CD4-positive, alpha-beta memory T cell (primary cell): Measurements from ENCODE around the gene GLIS1. TPM values are rescaled to one million over a fixed set of nuclear protein-coding genes. Genes with fewer than 3 reads are reported as not detected.

Experiments
- CTCF ChIA-PET: fragments of 350-600 bp; sonication (Branson Sonifier 250); formaldehyde crosslinking; loops from one replicate; lab custom pipeline; 2021; ENCODE audit warnings: inconsistent platforms; ENCODE audit not compliant: partially characterized antibody; lab: Charles Lee
- POLR2A ChIA-PET: fragments of 350-600 bp; sonication (Branson Sonifier 250); formaldehyde crosslinking; loops from one replicate; lab custom pipeline; 2021; ENCODE audit not compliant: partially characterized antibody; lab: Charles Lee
- DNase-seq, 5 donors: peaks; one replicate each; pipeline versions ENCODE4 v3.0.0 to v3.0.0-alpha.2; 2020 to 2022; ENCODE audit warnings: mixed read lengths in 1 of 5
- H3K27ac ChIP-seq: one replicate; pipeline ENCODE4 v1.7.0; 2013; ENCODE audit warnings: low read depth, low read length
- H3K27me3 ChIP-seq: 2 replicates; pipeline ENCODE4 v1.7.0; 2013; ENCODE audit warnings: mild to moderate bottlenecking, low read length, moderate library complexity; ENCODE audit not compliant: insufficient read depth
- H3K36me3 ChIP-seq: 2 replicates; pipeline ENCODE4 v1.7.0; 2013; ENCODE audit warnings: mild to moderate bottlenecking, low read length, moderate library complexity; ENCODE audit not compliant: insufficient read depth
- H3K4me1 ChIP-seq: 2 replicates; pipeline ENCODE4 v1.7.0; 2013; ENCODE audit warnings: mild to moderate bottlenecking, low read length, moderate library complexity; ENCODE audit not compliant: insufficient read depth
- H3K4me3 ChIP-seq, 2 donors: one replicate each; pipeline ENCODE4 v1.7.0; 2013; ENCODE audit warnings: low read length in 2 of 2, mild to moderate bottlenecking in 1 of 2
- H3K9me3 ChIP-seq, 2 donors: one replicate each; pipeline ENCODE4 v1.7.0; 2013; ENCODE audit warnings: low read length in 2 of 2, control low read depth in 1 of 2; ENCODE audit not compliant: control insufficient read depth in 1 of 2
- H3K27ac Mint-ChIP-seq, 7 donors: one replicate each; pipeline ENCODE4 v1.8.0; 2020 to 2021; ENCODE audit warnings: mixed read lengths in 7 of 7, mild to moderate bottlenecking in 6 of 7, inconsistent platforms in 3 of 7, moderate library complexity in 3 of 7
- H3K27me3 Mint-ChIP-seq, 2 donors: one replicate each; pipeline ENCODE4 v1.8.0; 2020 to 2021; ENCODE audit warnings: mixed read lengths in 2 of 2
- H3K36me3 Mint-ChIP-seq, 2 donors: one replicate each; pipeline ENCODE4 v1.8.0; 2020 to 2021; ENCODE audit warnings: mixed read lengths in 2 of 2, inconsistent platforms in 1 of 2, mild to moderate bottlenecking in 1 of 2
- H3K4me1 Mint-ChIP-seq, 4 donors: one replicate each; pipeline ENCODE4 v1.8.0; 2020 to 2021; ENCODE audit warnings: mixed read lengths in 4 of 4, mild to moderate bottlenecking in 1 of 4
- H3K4me3 Mint-ChIP-seq, 8 donors: one replicate each; pipeline ENCODE4 v1.8.0; 2020 to 2021; ENCODE audit warnings: mixed read lengths in 8 of 8, mild to moderate bottlenecking in 7 of 8, moderate library complexity in 6 of 8, inconsistent platforms in 3 of 8
- H3K9me3 Mint-ChIP-seq, 8 donors: one replicate each; pipeline ENCODE4 v1.8.0; 2020 to 2021; ENCODE audit warnings: mixed read lengths in 8 of 8, mild to moderate bottlenecking in 5 of 8, inconsistent platforms in 3 of 8, moderate library complexity in 1 of 8
- intact Hi-C: fragments of 100-400 bp; cut with micrococcal nuclease; formaldehyde crosslinking; loops from one replicate; pipeline ENCODE4 v1.15.1; 2023
- polyA plus RNA-seq, 2 donors: library from polyadenylated mRNA; unstranded; fragments of 300-500 nt; fragmentation: Illumina TruSeq; gene quantifications; one replicate each; pipeline ENCODE4 v1.2.3, GENCODE V29; 2021
- total RNA-seq, 2 experiments: library from RNA; stranded (reverse); gene quantifications; one replicate each; pipeline ENCODE4 v1.2.3, GENCODE V29; 2021

The GLIS1 gene
- total RNA-seq = not detected
- polyA plus RNA-seq = not detected

DNA sequence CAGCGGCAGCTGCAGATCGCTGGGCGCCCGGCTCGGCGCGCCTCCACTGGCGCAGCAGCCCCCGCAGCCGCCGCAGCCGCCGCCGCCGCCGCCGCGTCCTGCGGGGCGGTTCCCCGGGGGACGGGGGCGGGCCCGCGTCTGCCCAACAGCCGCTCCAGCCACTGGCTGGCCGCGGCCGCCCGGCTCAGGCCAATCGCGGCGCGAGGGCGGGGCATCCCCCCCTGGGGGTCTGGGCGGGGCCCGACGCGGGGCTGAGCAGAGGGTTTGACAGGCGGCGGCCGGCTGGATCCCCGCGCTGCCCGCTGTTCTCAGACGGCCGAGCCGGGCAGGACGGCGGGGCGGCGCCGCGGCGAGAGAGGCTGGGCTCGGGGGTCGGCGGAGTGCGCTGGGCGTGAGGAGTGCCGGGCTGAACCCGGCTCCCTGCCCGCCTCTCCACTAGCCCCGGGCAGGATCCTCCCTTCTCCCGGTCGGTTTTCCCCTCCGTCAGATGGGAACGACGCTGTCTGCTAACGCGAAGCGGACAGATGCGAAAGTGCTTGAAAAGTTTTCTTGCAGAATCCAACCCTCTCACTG is at the start of gene GLIS1:
GLIS1 (minus strand) TSS at position 56 of the 573 bp plus-strand sequence. CDS start 1,100 bp downstream, outside the sequence.
- no peak within 1 kb of the TSS for H3K27ac ChIP-seq
- peak in 3 of 5 donors; percentile 2 to 13 (median 8) for DNase-seq
- no peaks in the 10 kb centered on the region for H3K36me3 ChIP-seq
- H3K4me1 ChIP-seq = peaks cover 9% of the 10 kb centered on the region
- no peak within 1 kb of the TSS for H3K4me3 ChIP-seq
- Mint-ChIP-seq H3K4me1 (peaks cover 0 to 7% (median 0%) of the 10 kb centered on the region in 4 donors), H3K27ac (no peak within 1 kb of the TSS), H3K4me3 (peak within 1 kb of the TSS; percentile 46 to 78 (median 75)), H3K36me3 (peaks cover 0 to 5% of the 10 kb centered on the region in 2 donors), H3K9me3 (peaks cover 2 to 16% (median 9%) of the 10 kb centered on the region in 8 donors), H3K27me3 (peaks cover 39 to 52% of the 10 kb centered on the region in 2 donors)
- peaks cover 17% of the 10 kb centered on the region for H3K27me3 ChIP-seq
- POLR2A ChIA-PET = no interaction called here
- intact Hi-C loops = no loop called here
- CTCF ChIA-PET = no interaction called here
- no peaks in the 10 kb centered on the region for H3K9me3 ChIP-seq

DNA sequence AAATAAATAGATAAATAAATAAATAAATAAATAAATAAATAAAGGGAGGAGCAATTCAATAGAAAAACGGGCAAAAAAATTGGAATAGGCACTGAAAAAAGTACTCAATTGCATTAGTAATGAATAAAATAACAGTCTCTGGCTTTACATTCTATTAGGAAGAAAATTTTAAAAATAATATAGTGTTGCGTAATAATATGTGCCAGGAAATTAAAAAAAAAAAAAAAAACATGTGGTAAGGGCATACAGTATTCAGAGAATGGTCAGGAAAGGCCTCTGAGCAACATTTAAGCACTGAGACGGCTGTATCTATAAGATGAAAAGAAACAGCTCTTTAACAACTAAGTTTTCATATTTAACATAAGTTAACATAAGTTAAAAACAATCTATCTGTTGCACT is 48.7 kb upstream of the GLIS1 start:
- Histone ChIP-seq H3K27me3 (no peaks in the 10 kb centered on the region), H3K36me3 (peaks cover 23% of the 10 kb centered on the region), H3K9me3 (no peaks in the 10 kb centered on the region), H3K27ac (no peak overlapping the region), H3K4me1 (no peaks in the 10 kb centered on the region), H3K4me3 (no peak overlapping the region)
- intact Hi-C loops = no loop called here
- POLR2A ChIA-PET = no interaction called here
- H3K4me3 Mint-ChIP-seq = no peak overlapping the region
- no peak overlapping the region for H3K27ac Mint-ChIP-seq
- DNase-seq = no peak
- H3K9me3 Mint-ChIP-seq = no peaks in the 10 kb centered on the region
- H3K27me3 Mint-ChIP-seq = no peaks in the 10 kb centered on the region
- H3K36me3 Mint-ChIP-seq = peaks cover 55 to 61% of the 10 kb centered on the region in 2 donors
- CTCF ChIA-PET = no interaction called here
- peaks cover 0 to 3% (median 1%) of the 10 kb centered on the region in 4 donors for H3K4me1 Mint-ChIP-seq

DNA sequence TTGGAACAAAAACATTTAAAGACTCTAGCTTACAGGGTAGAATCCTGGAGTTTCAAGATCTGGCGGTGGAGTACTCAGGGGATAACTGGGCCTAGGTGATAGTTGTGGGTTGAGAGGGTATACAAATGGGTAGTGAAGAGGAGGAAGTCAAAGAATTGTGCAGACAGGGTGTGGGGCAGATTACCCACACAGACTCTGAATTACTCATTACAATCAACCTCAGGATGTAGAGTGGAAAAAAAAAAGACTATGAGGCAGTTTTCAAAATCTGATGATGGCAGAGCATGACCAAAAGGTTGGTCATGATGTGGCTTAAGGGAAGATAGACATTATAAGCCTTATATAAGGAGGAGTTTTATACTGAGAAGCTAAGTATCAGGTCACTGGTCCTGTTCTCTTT is 44.1 kb upstream of the GLIS1 start:
- H3K9me3 Mint-ChIP-seq = no peaks in the 10 kb centered on the region
- Histone ChIP-seq H3K27me3 (no peaks in the 10 kb centered on the region), H3K4me1 (no peaks in the 10 kb centered on the region), H3K4me3 (no peak overlapping the region), H3K27ac (no peak overlapping the region), H3K9me3 (no peaks in the 10 kb centered on the region), H3K36me3 (peaks cover 22% of the 10 kb centered on the region)
- no peak for DNase-seq
- H3K4me1 Mint-ChIP-seq = peaks cover 0 to 3% (median 1%) of the 10 kb centered on the region in 4 donors
- ChIA-PET CTCF (no interaction called here), POLR2A (no interaction called here)
- intact Hi-C loops = no loop called here
- peaks cover 54 to 61% of the 10 kb centered on the region in 2 donors for H3K36me3 Mint-ChIP-seq
- peak overlapping the region in 1 of 7 donors; percentile 69 for H3K27ac Mint-ChIP-seq
- no peak overlapping the region for H3K4me3 Mint-ChIP-seq
- H3K27me3 Mint-ChIP-seq = no peaks in the 10 kb centered on the region

DNA sequence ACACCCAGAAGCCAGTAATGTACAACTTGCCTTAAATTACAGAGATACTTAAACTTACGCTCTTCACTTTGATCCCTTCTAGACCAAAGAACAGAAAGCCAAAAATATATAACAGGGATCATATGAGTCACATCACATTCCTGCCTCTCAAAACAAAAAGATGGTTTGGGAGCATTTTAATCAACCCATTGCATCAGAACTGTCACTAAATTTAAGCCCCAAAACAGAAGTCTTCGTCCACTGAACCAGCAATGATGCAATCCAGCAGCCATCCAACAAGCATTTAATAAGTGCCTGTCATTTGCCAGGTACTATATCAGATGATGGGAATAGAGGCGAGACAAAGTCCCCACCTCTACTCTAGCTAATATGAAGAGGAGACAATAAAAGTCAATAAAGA is 42.7 kb upstream of the GLIS1 start:
- Histone ChIP-seq H3K4me3 (no peak overlapping the region), H3K27me3 (no peaks in the 10 kb centered on the region), H3K27ac (no peak overlapping the region), H3K36me3 (peaks cover 18% of the 10 kb centered on the region), H3K4me1 (no peaks in the 10 kb centered on the region), H3K9me3 (no peaks in the 10 kb centered on the region)
- H3K27ac Mint-ChIP-seq = no peak overlapping the region
- H3K36me3 Mint-ChIP-seq = peaks cover 56 to 64% of the 10 kb centered on the region in 2 donors
- H3K9me3 Mint-ChIP-seq = no peaks in the 10 kb centered on the region
- H3K4me3 Mint-ChIP-seq = no peak overlapping the region
- peaks cover 0 to 3% (median 1%) of the 10 kb centered on the region in 4 donors for H3K4me1 Mint-ChIP-seq
- ChIA-PET CTCF (no interaction called here), POLR2A (no interaction called here)
- no peak for DNase-seq
- H3K27me3 Mint-ChIP-seq = no peaks in the 10 kb centered on the region
- intact Hi-C loops = no loop called here

DNA sequence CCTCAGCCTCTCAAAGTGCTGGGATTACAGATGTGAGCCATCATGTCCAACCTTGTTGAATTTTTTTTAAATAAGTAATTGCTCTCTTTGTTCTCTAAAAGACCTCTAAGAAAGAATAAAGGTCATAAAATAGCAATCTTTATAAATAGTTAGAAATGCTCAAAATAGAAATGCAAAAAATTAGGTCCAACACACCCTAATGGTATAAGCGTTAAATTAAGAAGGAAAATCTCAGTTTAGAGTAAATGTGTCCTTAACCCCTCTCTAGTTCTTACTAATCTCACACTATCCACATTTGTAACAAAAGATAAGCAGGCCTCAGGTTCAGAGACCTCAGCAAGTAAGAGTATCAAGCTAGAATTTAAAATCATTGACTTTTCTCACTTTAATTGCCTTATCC is 38.3 kb upstream of the GLIS1 start:
- H3K27ac Mint-ChIP-seq = no peak overlapping the region
- H3K4me1 Mint-ChIP-seq = peaks cover 0 to 1% (median 0%) of the 10 kb centered on the region in 4 donors
- no peaks in the 10 kb centered on the region for H3K9me3 ChIP-seq
- no peaks in the 10 kb centered on the region for H3K27me3 Mint-ChIP-seq
- no peak overlapping the region for H3K4me3 ChIP-seq
- no peak overlapping the region for H3K4me3 Mint-ChIP-seq
- H3K4me1 ChIP-seq = no peaks in the 10 kb centered on the region
- peaks cover 28 to 35% of the 10 kb centered on the region in 2 donors for H3K36me3 Mint-ChIP-seq
- CTCF ChIA-PET = no interaction called here
- peaks cover 5% of the 10 kb centered on the region for H3K36me3 ChIP-seq
- intact Hi-C loops = no loop called here
- no peak overlapping the region for H3K27ac ChIP-seq
- H3K27me3 ChIP-seq = no peaks in the 10 kb centered on the region
- POLR2A ChIA-PET = no interaction called here
- H3K9me3 Mint-ChIP-seq = no peaks in the 10 kb centered on the region
- DNase-seq = no peak

DNA sequence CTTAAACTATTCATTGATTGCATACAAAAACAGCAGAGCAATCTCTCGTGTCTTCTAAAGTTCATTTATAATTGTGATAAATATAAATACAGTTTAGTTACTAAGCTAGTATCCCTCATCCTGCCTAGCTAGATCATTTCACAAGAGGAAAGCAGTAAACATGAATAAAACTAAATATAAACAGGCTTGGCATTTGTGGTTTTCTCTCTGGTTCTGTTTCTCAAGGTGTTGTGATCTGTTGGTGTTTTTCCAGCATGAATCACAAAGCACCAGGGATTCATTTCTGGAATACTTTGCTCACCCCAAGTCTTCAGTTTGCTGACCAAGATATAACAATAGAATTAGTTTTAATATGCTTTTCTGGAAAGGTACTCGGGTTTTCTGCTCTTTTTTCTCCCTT is 32.7 kb upstream of the GLIS1 start:
- H3K27ac ChIP-seq = no peak overlapping the region
- Mint-ChIP-seq H3K27ac (peak overlapping the region in 1 of 7 donors; percentile 35), H3K36me3 (peaks cover 16 to 39% of the 10 kb centered on the region in 2 donors), H3K4me3 (no peak overlapping the region), H3K9me3 (no peaks in the 10 kb centered on the region), H3K27me3 (no peaks in the 10 kb centered on the region), H3K4me1 (peaks cover 4 to 8% (median 5%) of the 10 kb centered on the region in 4 donors)
- no peaks in the 10 kb centered on the region for H3K36me3 ChIP-seq
- H3K9me3 ChIP-seq = no peaks in the 10 kb centered on the region
- intact Hi-C loops = no loop called here
- ChIA-PET POLR2A (no interaction called here), CTCF (no interaction called here)
- H3K27me3 ChIP-seq = no peaks in the 10 kb centered on the region
- H3K4me1 ChIP-seq = peaks cover 8% of the 10 kb centered on the region
- H3K4me3 ChIP-seq = no peak overlapping the region
- no peak for DNase-seq

DNA sequence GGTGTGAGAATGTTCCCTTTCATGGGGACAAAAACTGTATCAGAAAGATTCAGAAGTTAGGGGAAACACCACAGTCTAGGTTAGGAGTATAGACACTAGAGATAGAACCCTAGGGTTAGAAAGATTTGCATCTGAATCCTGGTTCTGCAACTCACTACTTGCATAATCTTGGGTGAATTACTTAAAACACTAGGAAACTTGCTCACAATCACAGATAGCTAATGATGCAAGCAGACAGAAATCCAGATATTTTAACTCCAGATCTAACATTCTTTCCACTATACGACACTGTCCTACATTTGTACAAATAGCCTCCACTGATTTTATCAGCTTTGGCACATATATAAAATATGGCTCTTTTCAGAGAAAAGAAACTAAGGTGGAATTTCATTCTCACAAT is 30.8 kb upstream of the GLIS1 start:
- no peak overlapping the region for H3K27ac Mint-ChIP-seq
- Histone ChIP-seq H3K27ac (no peak overlapping the region), H3K4me1 (peaks cover 20% of the 10 kb centered on the region), H3K9me3 (no peaks in the 10 kb centered on the region), H3K4me3 (no peak overlapping the region), H3K27me3 (no peaks in the 10 kb centered on the region), H3K36me3 (no peaks in the 10 kb centered on the region)
- H3K4me1 Mint-ChIP-seq = peaks cover 12 to 21% (median 16%) of the 10 kb centered on the region in 4 donors
- ChIA-PET CTCF (no interaction called here), POLR2A (no interaction called here)
- no peak overlapping the region for H3K4me3 Mint-ChIP-seq
- no peaks in the 10 kb centered on the region for H3K27me3 Mint-ChIP-seq
- intact Hi-C loops = no loop called here
- no peaks in the 10 kb centered on the region for H3K9me3 Mint-ChIP-seq
- peaks cover 21 to 45% of the 10 kb centered on the region in 2 donors for H3K36me3 Mint-ChIP-seq
- no peak for DNase-seq
